Measurements from ENCODE around the gene BASP1.

GRCh38 chr5:17182494-17182893 lies 34.9 kb upstream of the BASP1 start:
- TF ChIP-seq CTCF (IDR thresholded peaks at IDR 0.05): no peak
- TF ChIP-seq POLR2A (IDR thresholded peaks at IDR 0.05): no peak
